Activated naive CD8-positive, alpha-beta T cell treated with anti-CD3 and anti-CD28 coated beads, Interleukin-2, amount 50 U/mL, for 24 hours (primary cell): Measurements from ENCODE around the gene EHBP1.

Experiments used
- ATAC-seq: fragments of 150-1000 bp; cut with Tn5 transposase; one replicate; pipeline ENCODE4 v1.10.0; 2021
- DNase-seq: peaks from one replicate; pipeline ENCODE4 v3.0.0; 2021
- H3K27ac Mint-ChIP-seq: one replicate; pipeline ENCODE4 v1.8.0; 2021; ENCODE audit warnings: mild to moderate bottlenecking, mixed read lengths
- H3K27me3 Mint-ChIP-seq: one replicate; pipeline ENCODE4 v1.8.0; 2021; ENCODE audit warnings: mixed read lengths
- H3K36me3 Mint-ChIP-seq: one replicate; pipeline ENCODE4 v1.8.0; 2021; ENCODE audit warnings: low read depth, mixed read lengths
- H3K4me1 Mint-ChIP-seq: one replicate; pipeline ENCODE4 v1.8.0; 2021; ENCODE audit warnings: mixed read lengths
- H3K4me3 Mint-ChIP-seq: one replicate; pipeline ENCODE4 v1.8.0; 2021; ENCODE audit warnings: mild to moderate bottlenecking, moderate library complexity, mixed read lengths
- H3K9me3 Mint-ChIP-seq: one replicate; pipeline ENCODE4 v1.8.0; 2021; ENCODE audit warnings: mixed read lengths

Gene EHBP1

DNA sequence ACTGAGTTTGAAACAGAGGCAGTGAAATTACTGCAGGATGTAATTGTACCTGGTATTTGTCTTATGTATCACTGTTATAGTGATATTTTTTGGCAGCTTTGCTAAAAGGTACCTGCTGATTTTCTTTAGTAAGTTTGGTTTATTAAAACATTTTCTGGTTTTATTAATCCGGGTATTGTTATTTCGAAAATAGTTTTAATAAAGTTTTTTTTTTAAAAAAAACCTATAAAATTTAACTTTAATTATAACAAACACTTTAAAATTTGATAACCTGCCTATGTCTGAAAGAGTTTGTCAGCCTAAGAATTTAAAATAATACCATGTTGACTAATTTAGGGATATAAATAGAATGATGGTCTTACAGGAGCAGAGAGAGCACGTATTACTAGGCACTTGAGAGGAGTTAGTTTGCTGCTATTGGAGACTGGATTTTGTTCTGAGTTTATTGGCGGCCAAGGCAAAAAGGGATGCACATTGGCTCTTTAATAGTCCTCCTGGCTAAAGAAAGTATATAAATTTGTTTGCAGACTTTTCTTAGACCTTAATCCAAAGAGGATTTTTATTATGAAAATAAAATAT is 12.1 kb downstream of the EHBP1 start:
- H3K27me3 Mint-ChIP-seq: no peaks in the 10 kb centered on the region
- peaks cover 6% of the 10 kb centered on the region for H3K9me3 Mint-ChIP-seq
- ATAC-seq (no peak), DNase-seq (no peak)
- peaks cover 27% of the 10 kb centered on the region for H3K36me3 Mint-ChIP-seq
- no peak overlapping the region for H3K27ac Mint-ChIP-seq
- H3K4me1 Mint-ChIP-seq: peaks cover 7% of the 10 kb centered on the region
- H3K4me3 Mint-ChIP-seq: no peak overlapping the region

- ATAC-seq: no peak
- Mint-ChIP-seq H3K27me3 (no peaks in the 10 kb centered on the region), H3K4me3 (no peak overlapping the region), H3K4me1 (peaks cover 7% of the 10 kb centered on the region), H3K36me3 (peaks cover 33% of the 10 kb centered on the region), H3K9me3 (peaks cover 13% of the 10 kb centered on the region), H3K27ac (no peak overlapping the region)
- DNase-seq: no peak
These were observed 12.8 kb downstream of the EHBP1 start for GRCh38 chr2:62718225-62718822.

DNA sequence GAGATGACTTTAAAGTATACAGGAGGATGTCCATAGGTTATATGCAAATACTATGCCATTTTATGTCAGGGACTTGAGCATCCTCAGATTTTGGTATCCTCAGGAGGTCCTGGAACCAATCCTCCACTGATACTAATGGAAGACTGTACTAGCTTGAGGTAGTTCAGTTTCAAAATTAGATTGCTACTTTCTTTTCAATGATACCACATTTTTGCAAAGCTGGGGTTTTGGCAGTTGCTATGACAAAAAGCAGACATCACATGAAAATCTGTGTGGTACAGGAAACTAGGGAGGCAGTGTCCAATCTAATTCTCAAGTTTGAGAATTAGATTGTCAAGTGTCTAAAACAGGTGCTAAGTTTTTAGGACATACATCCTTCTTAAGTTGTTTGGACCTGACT is 14.2 kb downstream of the EHBP1 start:
- ATAC-seq (no peak), DNase-seq (no peak)
- Mint-ChIP-seq H3K4me3 (no peak overlapping the region), H3K27ac (no peak overlapping the region), H3K9me3 (peaks cover 19% of the 10 kb centered on the region), H3K36me3 (peaks cover 30% of the 10 kb centered on the region), H3K27me3 (no peaks in the 10 kb centered on the region), H3K4me1 (peaks cover 7% of the 10 kb centered on the region)

DNA sequence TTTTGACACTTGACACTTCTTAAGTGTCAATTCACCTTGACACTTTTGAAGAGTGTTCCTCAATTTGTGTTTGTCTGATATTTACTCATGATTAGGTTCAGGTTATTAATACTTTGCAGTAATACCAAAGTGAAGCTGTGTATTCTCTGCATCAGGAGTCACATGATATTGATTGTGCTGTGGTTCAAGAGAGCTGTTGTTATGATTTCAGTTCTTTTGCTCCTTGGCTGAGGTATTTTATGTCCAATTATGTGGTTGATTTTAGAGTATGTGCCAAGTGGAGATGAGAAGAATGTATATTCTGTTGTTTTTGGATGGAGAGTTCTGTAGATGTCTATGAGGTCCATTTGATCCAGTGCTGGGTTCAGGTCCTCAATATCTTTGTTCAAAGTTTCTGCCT is 17.2 kb downstream of the EHBP1 start:
- no peak for ATAC-seq
- DNase-seq: no peak
- Mint-ChIP-seq H3K27ac (no peak overlapping the region), H3K36me3 (peaks cover 24% of the 10 kb centered on the region), H3K27me3 (no peaks in the 10 kb centered on the region), H3K9me3 (peaks cover 19% of the 10 kb centered on the region), H3K4me1 (peaks cover 14% of the 10 kb centered on the region), H3K4me3 (no peak overlapping the region)

DNA sequence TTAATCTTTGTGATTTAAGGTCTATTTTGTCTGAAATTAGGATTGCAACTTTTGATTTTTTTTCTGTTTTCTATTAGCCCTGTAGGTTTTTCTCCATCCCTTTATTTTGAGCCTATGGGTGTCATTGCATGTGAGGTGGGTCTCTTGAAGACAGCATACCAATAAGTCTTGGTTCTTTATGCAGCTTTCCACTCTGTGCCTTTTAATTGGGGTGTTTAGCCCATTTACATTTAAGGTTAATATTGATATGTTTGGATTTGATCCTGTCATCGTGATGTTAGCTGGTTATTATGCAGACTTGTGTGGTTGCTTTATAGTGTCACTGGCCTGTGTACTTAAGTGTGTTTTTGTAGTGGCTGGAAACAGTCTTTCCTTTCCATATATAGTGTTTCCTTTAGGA is 17.7 kb downstream of the EHBP1 start:
- DNase-seq (no peak), ATAC-seq (no peak)
- peaks cover 19% of the 10 kb centered on the region for H3K9me3 Mint-ChIP-seq
- H3K27me3 Mint-ChIP-seq: no peaks in the 10 kb centered on the region
- no peak overlapping the region for H3K4me3 Mint-ChIP-seq
- H3K4me1 Mint-ChIP-seq: peaks cover 14% of the 10 kb centered on the region
- peaks cover 23% of the 10 kb centered on the region for H3K36me3 Mint-ChIP-seq
- no peak overlapping the region for H3K27ac Mint-ChIP-seq

- Mint-ChIP-seq H3K27ac (peak overlapping the region; percentile 28), H3K36me3 (peaks cover 21% of the 10 kb centered on the region), H3K9me3 (peaks cover 19% of the 10 kb centered on the region), H3K27me3 (no peaks in the 10 kb centered on the region), H3K4me1 (peaks cover 14% of the 10 kb centered on the region), H3K4me3 (no peak overlapping the region)
- ATAC-seq (no peak), DNase-seq (no peak)
These were observed 18.6 kb downstream of the EHBP1 start for GRCh38 chr2:62724106-62724505.

DNA sequence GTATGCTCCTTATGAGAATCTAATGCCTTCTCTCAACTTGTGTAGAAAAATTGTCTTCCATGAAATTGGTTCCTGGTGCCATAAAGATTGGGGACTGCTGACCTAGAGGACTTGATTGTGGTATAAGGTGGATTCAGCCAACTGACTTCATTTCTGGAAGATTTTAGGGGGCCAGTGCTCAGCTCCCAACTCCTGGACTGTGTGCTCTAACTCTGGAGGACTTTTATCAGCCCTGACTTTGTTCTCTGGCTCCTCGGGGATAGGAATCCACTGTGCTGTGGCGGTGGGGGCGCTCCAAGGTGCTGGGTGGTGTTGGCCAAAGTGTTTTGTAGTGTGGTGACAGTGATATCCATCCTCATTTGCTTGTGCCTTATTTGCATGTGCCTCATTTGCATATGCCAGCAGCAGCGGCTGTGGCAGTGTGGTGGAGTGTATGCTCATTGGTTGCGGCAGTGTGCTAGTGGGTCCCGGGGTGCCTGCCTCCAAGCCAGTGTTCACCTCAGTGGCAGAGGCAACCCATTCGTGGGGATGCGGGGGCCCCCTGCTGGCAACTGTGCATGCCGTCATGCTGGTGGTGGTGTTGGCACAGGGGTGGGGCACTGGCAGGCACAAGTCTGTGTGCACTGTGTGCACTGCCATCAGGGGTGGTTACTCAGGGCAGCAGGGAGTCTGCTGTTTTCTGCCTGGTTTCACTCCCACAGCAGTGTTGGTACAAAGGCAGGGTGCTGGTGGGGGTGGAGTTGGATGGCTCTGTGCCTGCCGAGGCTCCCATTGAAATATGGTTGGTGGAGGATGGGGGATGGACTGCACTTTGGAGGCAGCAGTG is 19.6 kb downstream of the EHBP1 start:
- ATAC-seq: peak; percentile 36
- Mint-ChIP-seq H3K27ac (no peak overlapping the region), H3K27me3 (no peaks in the 10 kb centered on the region), H3K9me3 (peaks cover 19% of the 10 kb centered on the region), H3K4me1 (peaks cover 9% of the 10 kb centered on the region), H3K36me3 (peaks cover 19% of the 10 kb centered on the region), H3K4me3 (no peak overlapping the region)
- peak; percentile 21 for DNase-seq

DNA sequence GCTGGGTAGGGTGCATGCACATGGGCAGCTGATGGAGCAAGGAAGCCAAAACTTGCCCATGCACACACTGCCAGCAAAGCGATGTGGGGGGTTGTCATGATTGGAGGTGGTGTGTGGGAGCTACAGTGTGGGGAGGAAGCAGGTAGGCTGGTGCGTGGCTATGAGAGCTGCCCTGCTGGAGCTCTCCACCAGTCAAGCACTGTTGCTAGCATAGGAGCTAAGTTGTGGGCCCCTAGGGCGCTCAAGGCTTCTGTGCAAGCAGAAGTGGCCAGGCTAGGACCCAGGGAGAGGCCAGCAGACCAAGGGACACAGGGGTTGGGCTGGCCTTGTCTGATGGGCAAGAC is 20.2 kb downstream of the EHBP1 start:
- DNase-seq: no peak
- Mint-ChIP-seq H3K36me3 (peaks cover 22% of the 10 kb centered on the region), H3K9me3 (peaks cover 23% of the 10 kb centered on the region), H3K27ac (no peak overlapping the region), H3K4me3 (no peak overlapping the region), H3K4me1 (peaks cover 7% of the 10 kb centered on the region), H3K27me3 (no peaks in the 10 kb centered on the region)
- ATAC-seq: no peak

DNA sequence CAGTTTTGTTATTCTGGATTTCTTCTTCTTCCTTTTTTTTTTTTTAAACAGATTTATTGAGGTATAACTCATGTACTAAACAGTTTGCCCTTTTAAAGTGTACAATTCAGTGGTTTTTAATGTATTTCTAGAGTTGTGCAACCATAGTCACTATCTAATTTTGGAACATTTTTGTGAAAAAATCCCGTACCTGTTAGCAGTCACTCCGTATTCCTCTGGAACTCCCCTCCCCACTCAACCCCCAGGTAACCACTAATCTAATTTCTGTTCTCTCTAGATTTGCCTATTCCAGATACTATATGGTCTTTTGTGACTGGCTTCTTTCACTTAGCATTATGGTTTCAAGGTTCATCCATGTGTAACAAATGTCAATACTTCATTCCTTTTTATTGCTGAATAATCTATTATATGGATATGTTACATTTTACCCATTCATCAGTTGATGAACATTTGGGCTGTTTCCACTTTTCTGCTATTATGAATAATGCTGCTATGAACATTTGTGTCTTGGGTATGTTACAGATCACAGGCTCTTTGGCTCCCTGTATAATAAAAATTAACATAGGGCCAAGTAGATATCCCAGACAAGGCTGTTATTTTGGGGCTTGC is 21.9 kb downstream of the EHBP1 start:
- no peaks in the 10 kb centered on the region for H3K27me3 Mint-ChIP-seq
- no peak overlapping the region for H3K4me3 Mint-ChIP-seq
- ATAC-seq (no peak), DNase-seq (no peak)
- peaks cover 7% of the 10 kb centered on the region for H3K4me1 Mint-ChIP-seq
- H3K27ac Mint-ChIP-seq: no peak overlapping the region
- H3K36me3 Mint-ChIP-seq: peaks cover 25% of the 10 kb centered on the region
- H3K9me3 Mint-ChIP-seq: peaks cover 31% of the 10 kb centered on the region

GRCh38 chr2:62727876-62728566 is 22.5 kb downstream of the EHBP1 start:
- no peak overlapping the region for H3K27ac Mint-ChIP-seq
- no peaks in the 10 kb centered on the region for H3K27me3 Mint-ChIP-seq
- H3K9me3 Mint-ChIP-seq: peaks cover 29% of the 10 kb centered on the region
- no peak overlapping the region for H3K4me3 Mint-ChIP-seq
- DNase-seq: no peak
- peaks cover 7% of the 10 kb centered on the region for H3K4me1 Mint-ChIP-seq
- no peak for ATAC-seq
- H3K36me3 Mint-ChIP-seq: peaks cover 19% of the 10 kb centered on the region

- Mint-ChIP-seq H3K4me3 (no peak overlapping the region), H3K9me3 (peaks cover 21% of the 10 kb centered on the region), H3K27me3 (no peaks in the 10 kb centered on the region), H3K27ac (no peak overlapping the region), H3K36me3 (peaks cover 17% of the 10 kb centered on the region), H3K4me1 (peaks cover 6% of the 10 kb centered on the region)
- DNase-seq: no peak
- ATAC-seq: no peak
These were observed 25.8 kb downstream of the EHBP1 start for GRCh38 chr2:62731275-62731674.

DNA sequence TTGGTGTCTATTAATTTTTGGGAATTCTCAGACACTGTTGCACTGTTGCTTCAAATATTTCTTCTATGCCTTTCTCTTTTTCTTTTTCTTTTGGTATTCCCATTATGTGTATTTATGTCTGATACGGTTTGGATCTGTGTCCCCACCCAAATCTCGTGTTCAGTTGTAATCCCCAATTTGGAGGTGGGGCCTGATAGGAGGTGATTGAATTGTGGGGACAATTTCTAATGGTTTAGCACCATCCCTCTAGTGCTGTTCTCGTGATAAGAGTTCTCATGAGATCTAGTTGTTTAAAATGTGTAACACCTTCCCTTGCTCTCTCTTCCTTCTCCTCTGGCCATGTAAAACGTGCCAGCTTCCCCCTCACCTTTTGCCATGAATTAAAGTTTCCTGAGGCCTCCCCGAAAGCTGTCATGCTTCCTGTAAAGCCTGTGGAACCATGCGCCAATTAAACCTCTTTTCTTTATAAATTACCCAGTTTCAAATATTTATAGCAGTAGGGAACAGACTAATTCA is 26.8 kb downstream of the EHBP1 start:
- H3K4me3 Mint-ChIP-seq: no peak overlapping the region
- H3K9me3 Mint-ChIP-seq: peaks cover 21% of the 10 kb centered on the region

DNA sequence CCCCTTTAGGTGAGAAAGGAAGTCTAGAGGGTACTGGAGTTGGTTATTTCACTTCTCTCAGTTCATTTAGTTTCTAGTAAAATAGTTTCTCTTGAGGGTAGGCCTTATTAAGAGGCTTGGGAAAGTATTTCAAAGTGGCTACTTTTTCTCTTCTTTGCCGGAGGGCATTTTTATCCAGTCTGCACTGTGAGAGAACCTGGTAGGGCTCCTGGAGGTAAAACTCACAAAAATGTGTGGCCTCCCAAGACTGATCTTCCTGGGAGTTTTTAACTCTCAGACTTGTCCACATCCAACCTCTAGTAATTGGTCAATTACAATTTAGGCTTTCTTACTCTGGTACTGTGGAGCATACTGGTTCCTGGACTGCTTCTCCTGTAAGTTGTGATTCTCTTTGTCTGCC is 28.0 kb downstream of the EHBP1 start:
- DNase-seq (no peak), ATAC-seq (no peak)
- H3K36me3 Mint-ChIP-seq: peaks cover 12% of the 10 kb centered on the region
- peaks cover 21% of the 10 kb centered on the region for H3K9me3 Mint-ChIP-seq
- H3K27me3 Mint-ChIP-seq: no peaks in the 10 kb centered on the region
- H3K27ac Mint-ChIP-seq: no peak overlapping the region
- no peak overlapping the region for H3K4me3 Mint-ChIP-seq
- H3K4me1 Mint-ChIP-seq: no peaks in the 10 kb centered on the region

More for the DNA sequence above, 26.8 kb downstream of the EHBP1 start:
- H3K4me1 Mint-ChIP-seq: peaks cover 4% of the 10 kb centered on the region
- DNase-seq (no peak), ATAC-seq (no peak)
- H3K27ac Mint-ChIP-seq: no peak overlapping the region
- peaks cover 15% of the 10 kb centered on the region for H3K36me3 Mint-ChIP-seq
- no peaks in the 10 kb centered on the region for H3K27me3 Mint-ChIP-seq

DNA sequence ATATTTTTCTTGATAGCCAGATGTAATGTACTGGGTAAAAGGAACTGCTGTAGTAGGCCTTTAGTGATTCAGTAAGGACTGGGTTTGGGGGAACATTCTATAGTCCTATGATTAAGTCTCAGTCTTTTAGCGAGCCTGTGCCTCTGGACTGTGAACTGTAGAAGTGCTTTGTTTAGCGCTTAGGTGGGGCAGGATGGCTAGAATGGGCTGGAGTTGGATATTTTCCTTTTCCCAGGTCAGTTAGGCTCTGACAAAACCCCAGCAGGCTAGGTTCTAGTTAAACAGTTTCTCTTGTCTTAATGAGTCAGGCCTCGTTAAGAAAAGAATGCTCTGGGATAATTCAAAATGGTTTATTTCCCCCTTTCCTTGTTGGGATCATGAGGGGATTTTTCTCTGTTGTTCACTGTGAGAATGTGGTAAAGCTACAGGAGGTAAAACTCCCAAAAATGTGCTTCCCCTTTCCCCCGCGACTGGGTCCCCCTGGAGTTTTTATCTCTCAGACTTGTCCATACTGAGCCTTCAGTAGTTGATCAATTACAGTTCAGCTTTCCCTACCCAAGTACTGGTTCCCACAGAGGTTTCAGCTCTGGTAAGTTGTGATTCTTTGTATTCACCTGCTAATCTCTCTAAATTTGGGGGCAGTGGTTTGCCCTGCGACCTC is 31.5 kb downstream of the EHBP1 start:
- Mint-ChIP-seq H3K4me1 (peaks cover 7% of the 10 kb centered on the region), H3K27me3 (no peaks in the 10 kb centered on the region), H3K9me3 (peaks cover 7% of the 10 kb centered on the region), H3K36me3 (peaks cover 3% of the 10 kb centered on the region), H3K27ac (no peak overlapping the region), H3K4me3 (no peak overlapping the region)
- DNase-seq (no peak), ATAC-seq (no peak)
